ENCODE data around the gene PAPSS2. TPM values are rescaled to one million over a fixed set of nuclear protein-coding genes. Genes with fewer than 3 reads are reported as not detected.
"Not testable (repeated sequence)": the region's sequence is repeated elsewhere in the genome, so short reads cannot be mapped to it uniquely, and the experiment has no call there.

PAPSS2 gene
- polyA plus RNA-seq, 1 donor: 46.0 TPM

GRCh38 chr10:87746911-87747310 lies 87.2 kb downstream of the PAPSS2 start:
- peaks cover 13% of the 10 kb centered on the region for H3K36me3 ChIP-seq (ENCODE audit: control insufficient read depth, insufficient read depth, low read length)
- H3K4me3 ChIP-seq (ENCODE audit: low read length): no peak overlapping the region
- peak; percentile 56 to 77 for DNase-seq
- peaks cover 3% of the 10 kb centered on the region for H3K4me1 ChIP-seq (ENCODE audit: control insufficient read depth, insufficient read depth, low read length)
- no peaks in the 10 kb centered on the region for H3K27me3 ChIP-seq (ENCODE audit: control insufficient read depth, insufficient read depth, low read length)
- no CpG with 5 or more reads among the region's 4 CpGs for WGBS (ENCODE audit: insufficient coverage, low lambda C conversion rate)
- H3K27ac ChIP-seq (ENCODE audit: low read length): peak overlapping the region; percentile 38
- H3K9me3 ChIP-seq (ENCODE audit: control insufficient read depth, low read depth, low read length): no peaks in the 10 kb centered on the region

DNA sequence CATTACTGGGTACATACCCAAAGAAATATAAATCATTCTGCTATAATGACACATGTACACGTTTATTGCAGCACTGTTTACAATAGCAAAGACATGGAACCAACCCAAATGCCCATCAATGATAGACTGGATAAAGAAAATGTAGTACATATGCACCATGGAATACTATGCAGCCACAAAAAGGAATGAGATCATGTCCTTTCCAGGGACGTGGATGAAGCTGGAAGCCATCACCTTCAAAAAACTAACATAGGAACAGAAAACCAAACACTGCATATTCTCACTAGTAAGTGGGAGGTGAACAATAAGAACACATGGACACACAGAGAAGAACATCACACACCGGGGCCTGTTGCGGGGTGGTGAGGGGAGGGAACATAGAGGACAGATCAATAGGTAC lies 88.6 kb downstream of the PAPSS2 start:
- H3K36me3 ChIP-seq (ENCODE audit: control insufficient read depth, insufficient read depth, low read length): peaks cover 11% of the 10 kb centered on the region
- DNase-seq; H3K9me3 ChIP-seq (ENCODE audit: control insufficient read depth, low read depth, low read length); H3K4me3 ChIP-seq (ENCODE audit: low read length); H3K27ac ChIP-seq (ENCODE audit: low read length); H3K4me1 ChIP-seq (ENCODE audit: control insufficient read depth, insufficient read depth, low read length); H3K27me3 ChIP-seq (ENCODE audit: control insufficient read depth, insufficient read depth, low read length): not testable (repeated sequence)
- 100% methylated on average over 1 of the region's 4 CpGs for WGBS (ENCODE audit: insufficient coverage, low lambda C conversion rate)

- Histone ChIP-seq H3K4me1 (ENCODE audit: control insufficient read depth, insufficient read depth, low read length) (peaks cover 6% of the 10 kb centered on the region), H3K4me3 (ENCODE audit: low read length) (no peak overlapping the region), H3K27ac (ENCODE audit: low read length) (no peak overlapping the region), H3K36me3 (ENCODE audit: control insufficient read depth, insufficient read depth, low read length) (peaks cover 2% of the 10 kb centered on the region), H3K9me3 (ENCODE audit: control insufficient read depth, low read depth, low read length) (no peaks in the 10 kb centered on the region), H3K27me3 (ENCODE audit: control insufficient read depth, insufficient read depth, low read length) (no peaks in the 10 kb centered on the region)
- DNase-seq: no peak
- WGBS (ENCODE audit: insufficient coverage, low lambda C conversion rate): 50% methylated on average over 1 of the region's 5 CpGs
Observed at GRCh38 chr10:87750001-87750671, 90.5 kb downstream of the PAPSS2 start.

- Histone ChIP-seq H3K27ac (ENCODE audit: low read length) (no peak overlapping the region), H3K4me3 (ENCODE audit: low read length) (no peak overlapping the region), H3K9me3 (ENCODE audit: control insufficient read depth, low read depth, low read length) (no peaks in the 10 kb centered on the region), H3K4me1 (ENCODE audit: control insufficient read depth, insufficient read depth, low read length) (peaks cover 6% of the 10 kb centered on the region), H3K36me3 (ENCODE audit: control insufficient read depth, insufficient read depth, low read length) (peaks cover 5% of the 10 kb centered on the region), H3K27me3 (ENCODE audit: control insufficient read depth, insufficient read depth, low read length) (no peaks in the 10 kb centered on the region)
- no peak for DNase-seq
Observed at GRCh38 chr10:87750817-87751216, 91.1 kb downstream of the PAPSS2 start.

GRCh38 chr10:87751274-87751673 lies 91.6 kb downstream of the PAPSS2 start:
- Histone ChIP-seq H3K27me3 (ENCODE audit: control insufficient read depth, insufficient read depth, low read length) (no peaks in the 10 kb centered on the region), H3K4me3 (ENCODE audit: low read length) (no peak overlapping the region), H3K9me3 (ENCODE audit: control insufficient read depth, low read depth, low read length) (no peaks in the 10 kb centered on the region), H3K4me1 (ENCODE audit: control insufficient read depth, insufficient read depth, low read length) (peaks cover 6% of the 10 kb centered on the region), H3K27ac (ENCODE audit: low read length) (no peak overlapping the region), H3K36me3 (ENCODE audit: control insufficient read depth, insufficient read depth, low read length) (peaks cover 8% of the 10 kb centered on the region)
- DNase-seq: no peak
- WGBS (ENCODE audit: insufficient coverage, low lambda C conversion rate): 88% methylated on average over 1 of the region's 2 CpGs

DNA sequence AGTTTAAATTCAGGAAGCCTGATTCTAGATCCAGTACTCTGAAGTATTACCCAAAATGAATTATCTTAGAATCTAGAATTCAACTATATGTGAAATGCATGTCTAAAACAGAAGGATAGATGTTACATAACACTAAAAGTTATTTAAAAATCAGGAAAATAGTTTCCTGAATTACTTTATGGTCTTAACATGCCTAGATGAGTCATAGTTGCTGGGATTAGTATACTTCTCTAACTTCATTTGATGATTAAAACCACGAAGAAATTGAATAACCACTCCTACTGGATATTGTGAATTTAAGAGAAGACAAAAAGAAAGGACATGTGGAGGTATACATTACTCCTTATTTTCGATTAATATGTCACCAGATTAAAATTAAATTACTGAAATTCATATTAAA lies 92.9 kb downstream of the PAPSS2 start:
- Histone ChIP-seq H3K36me3 (ENCODE audit: control insufficient read depth, insufficient read depth, low read length) (peaks cover 10% of the 10 kb centered on the region), H3K9me3 (ENCODE audit: control insufficient read depth, low read depth, low read length) (no peaks in the 10 kb centered on the region), H3K4me3 (ENCODE audit: low read length) (no peak overlapping the region), H3K4me1 (ENCODE audit: control insufficient read depth, insufficient read depth, low read length) (peaks cover 4% of the 10 kb centered on the region), H3K27me3 (ENCODE audit: control insufficient read depth, insufficient read depth, low read length) (no peaks in the 10 kb centered on the region), H3K27ac (ENCODE audit: low read length) (no peak overlapping the region)
- DNase-seq: no peak
- WGBS (ENCODE audit: insufficient coverage, low lambda C conversion rate): 64% methylated on average over 2 of the region's 2 CpGs

DNA sequence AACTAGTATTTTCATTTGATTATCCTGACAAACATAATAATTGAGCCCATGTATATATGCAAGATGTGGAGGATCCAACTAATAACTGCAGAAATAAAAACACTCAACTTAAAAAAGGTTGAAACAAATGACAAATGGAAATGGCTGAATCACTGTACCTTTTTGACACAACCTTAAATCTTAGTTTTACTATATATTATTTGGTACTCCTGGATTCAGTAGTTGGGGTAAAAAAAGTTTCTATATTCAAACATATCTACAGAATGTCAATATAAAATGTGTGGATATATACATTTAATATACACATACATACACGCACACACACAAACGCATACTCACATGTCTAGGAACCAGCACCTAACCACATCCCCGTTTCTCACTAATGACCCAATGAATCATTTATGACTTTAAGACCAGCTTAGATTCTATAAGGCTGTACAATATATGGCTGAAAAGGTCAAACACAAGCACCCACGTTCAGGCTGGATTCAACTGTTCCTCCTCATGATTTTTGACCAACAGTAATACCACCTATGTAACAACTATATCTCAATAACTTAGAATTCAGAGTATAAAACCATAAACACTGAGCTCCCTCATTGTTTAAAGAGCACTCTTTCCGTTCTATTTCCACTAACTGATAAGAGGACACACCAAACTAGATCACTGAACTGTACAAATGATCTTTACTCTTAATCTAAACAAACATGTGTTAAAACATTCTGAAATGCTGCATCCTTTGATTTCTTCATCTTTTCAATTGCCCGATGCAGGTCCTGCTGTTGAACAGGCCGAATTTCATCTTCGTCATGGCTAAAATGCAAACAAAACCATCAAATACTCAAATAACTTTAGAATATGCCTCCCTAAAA lies 94.6 kb downstream of the PAPSS2 start:
- DNase-seq: no peak
- Histone ChIP-seq H3K36me3 (ENCODE audit: control insufficient read depth, insufficient read depth, low read length) (peaks cover 13% of the 10 kb centered on the region), H3K4me1 (ENCODE audit: control insufficient read depth, insufficient read depth, low read length) (peaks cover 4% of the 10 kb centered on the region), H3K27ac (ENCODE audit: low read length) (peak overlapping the region; percentile 16), H3K4me3 (ENCODE audit: low read length) (no peak overlapping the region), H3K27me3 (ENCODE audit: control insufficient read depth, insufficient read depth, low read length) (no peaks in the 10 kb centered on the region), H3K9me3 (ENCODE audit: control insufficient read depth, low read depth, low read length) (no peaks in the 10 kb centered on the region)
- WGBS (ENCODE audit: insufficient coverage, low lambda C conversion rate): 70% methylated on average over 2 of the region's 8 CpGs

- DNase-seq: no peak
- Histone ChIP-seq H3K27ac (ENCODE audit: low read length) (no peak overlapping the region), H3K36me3 (ENCODE audit: control insufficient read depth, insufficient read depth, low read length) (peaks cover 16% of the 10 kb centered on the region), H3K4me1 (ENCODE audit: control insufficient read depth, insufficient read depth, low read length) (peaks cover 4% of the 10 kb centered on the region), H3K4me3 (ENCODE audit: low read length) (no peak overlapping the region), H3K27me3 (ENCODE audit: control insufficient read depth, insufficient read depth, low read length) (no peaks in the 10 kb centered on the region), H3K9me3 (ENCODE audit: control insufficient read depth, low read depth, low read length) (no peaks in the 10 kb centered on the region)
- 80% methylated on average over 1 of the region's 1 CpG for WGBS (ENCODE audit: insufficient coverage, low lambda C conversion rate)
Observed at GRCh38 chr10:87757685-87758084, 98.0 kb downstream of the PAPSS2 start.

DNA sequence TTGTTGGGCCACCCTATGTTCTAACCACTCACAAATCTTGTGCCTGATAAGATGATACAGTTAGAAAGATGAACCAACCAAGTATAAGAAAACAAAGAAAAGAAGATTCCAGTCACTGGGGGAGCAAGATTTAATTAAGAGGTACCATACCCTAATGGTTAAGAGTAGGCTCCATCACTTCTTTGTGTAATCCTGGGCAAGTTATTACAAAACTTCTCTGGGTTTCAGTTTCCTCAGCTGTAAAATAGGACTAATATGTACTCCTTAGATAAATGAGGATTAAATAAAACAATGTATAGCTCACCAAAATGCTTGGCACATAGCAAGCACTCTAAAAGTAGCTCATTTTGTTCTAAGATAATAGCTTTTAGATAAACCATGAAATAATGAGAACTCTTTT lies 99.9 kb downstream of the PAPSS2 start:
- peaks cover 17% of the 10 kb centered on the region for H3K36me3 ChIP-seq (ENCODE audit: control insufficient read depth, insufficient read depth, low read length)
- no peak overlapping the region for H3K27ac ChIP-seq (ENCODE audit: low read length)
- H3K27me3 ChIP-seq (ENCODE audit: control insufficient read depth, insufficient read depth, low read length): no peaks in the 10 kb centered on the region
- DNase-seq: no peak
- no peaks in the 10 kb centered on the region for H3K9me3 ChIP-seq (ENCODE audit: control insufficient read depth, low read depth, low read length)
- H3K4me3 ChIP-seq (ENCODE audit: low read length): no peak overlapping the region
- no peaks in the 10 kb centered on the region for H3K4me1 ChIP-seq (ENCODE audit: control insufficient read depth, insufficient read depth, low read length)

- 100% methylated on average over 1 of the region's 6 CpGs for WGBS (ENCODE audit: insufficient coverage, low lambda C conversion rate)
- no peaks in the 10 kb centered on the region for H3K9me3 ChIP-seq (ENCODE audit: control insufficient read depth, low read depth, low read length)
- no peak overlapping the region for H3K27ac ChIP-seq (ENCODE audit: low read length)
- no peak for DNase-seq
- peaks cover 19% of the 10 kb centered on the region for H3K36me3 ChIP-seq (ENCODE audit: control insufficient read depth, insufficient read depth, low read length)
- H3K27me3 ChIP-seq (ENCODE audit: control insufficient read depth, insufficient read depth, low read length): no peaks in the 10 kb centered on the region
- H3K4me1 ChIP-seq (ENCODE audit: control insufficient read depth, insufficient read depth, low read length): no peaks in the 10 kb centered on the region
- no peak overlapping the region for H3K4me3 ChIP-seq (ENCODE audit: low read length)
Observed at GRCh38 chr10:87760195-87760905, 100.7 kb downstream of the PAPSS2 start.

Measured in large intestine (tissue), 3 donors.